HepG2 (cell line): ENCODE results near the gene PIEZO1. TPM values are rescaled to one million over a fixed set of nuclear protein-coding genes. Genes with fewer than 3 reads are reported as not detected.

ENCODE experiments used
- ATAC-seq: fragments of 200-7000 bp; cut with Tn5 transposase; 3 replicates; pipeline ENCODE4 v1.9.1; 2020; ENCODE audit warnings: mild to moderate bottlenecking, moderate library complexity
- BruUV-seq: library from RNA; stranded (reverse); fragments of 400-500 nt; replicated peaks from 2 replicates; lab custom pipeline; 2021; lab: Mats Ljungman, UMichigan
- CTCF ChIA-PET: fragments of 300-600 bp; formaldehyde crosslinking; extraction: SDS; loops from one replicate; lab custom pipeline; 2021; ENCODE audit warnings: low total read pairs, inconsistent platforms, low intra/inter-chr PET ratio; lab: Yijun Ruan, JAX
- POLR2A ChIA-PET: fragments of 350-600 bp; sonication (Branson Sonifier 250); formaldehyde crosslinking; loops from one replicate; lab custom pipeline; 2020; ENCODE audit warnings: antibody characterized with exemption, inconsistent platforms; lab: Yijun Ruan, JAX
- DNase-seq: peaks from one replicate; pipeline ENCODE4 v3.0.0-alpha.2; 2015; ENCODE audit warnings: low spot score
- FAIRE-seq: peaks from 3 replicates; lab custom pipeline; 2011; peaks lifted over from hg19 to GRCh38; lab: Jason Lieb, UNC
- H2AFZ ChIP-seq: one replicate; pipeline ENCODE4 v1.6.1; 2011; ENCODE audit warnings: low read length, inconsistent platforms
- H3K27ac ChIP-seq: fragments of 300-600 bp; 3 replicates; pipeline ENCODE4 v1.8.0; 2011; ENCODE audit warnings: mixed run types, mild to moderate bottlenecking, mixed read lengths, low read length, inconsistent platforms; ENCODE audit not compliant: insufficient read depth; ENCODE audit errors: extremely low read length
- H3K27me3 ChIP-seq, 2 experiments: fragments of 200-600 bp in 1 of 2; 2 replicates in 1 of 2; 3 replicates in 1 of 2; pipeline versions ENCODE4 v1.6.0 to v1.8.0; 2011; ENCODE audit warnings: low read length in 2 of 2, mild to moderate bottlenecking in 2 of 2, moderate library complexity in 2 of 2, inconsistent platforms in 1 of 2; ENCODE audit not compliant: insufficient read depth in 2 of 2, control insufficient read depth in 1 of 2
- H3K36me3 ChIP-seq, 2 experiments: fragments of 200-600 bp in 1 of 2; replicated peaks in 1 of 2; 2 replicates in 1 of 2; 3 replicates in 1 of 2; pipeline versions ENCODE4 v1.5.1 to v1.8.0; 2011; ENCODE audit warnings: low read length in 2 of 2, inconsistent platforms in 1 of 2; ENCODE audit not compliant: insufficient read depth in 2 of 2, control insufficient read depth in 1 of 2
- H3K4me1 ChIP-seq: 2 replicates; pipeline ENCODE4 v1.5.1; 2012; ENCODE audit warnings: low read length, inconsistent platforms; ENCODE audit not compliant: insufficient read depth
- H3K4me2 ChIP-seq: 2 replicates; pipeline ENCODE4 v1.6.0; 2011; ENCODE audit warnings: low read depth, low read length, inconsistent platforms
- H3K4me3 ChIP-seq, 3 experiments: fragments of 200-600 bp in 1 of 3; sonication (generic), shearing (Covaris generic) in 1 of 3; replicated peaks in 1 of 3; 2 replicates each; pipeline ENCODE4 v1.5.1; 2011 to 2016; ENCODE audit warnings: low read length in 3 of 3, inconsistent platforms in 2 of 3, low read depth in 2 of 3, mild to moderate bottlenecking in 2 of 3, control low read depth in 1 of 3, mixed read lengths in 1 of 3; ENCODE audit not compliant: insufficient read depth in 1 of 3
- H3K79me2 ChIP-seq: one replicate; pipeline ENCODE4 v1.6.1; 2011; ENCODE audit warnings: low read length, inconsistent platforms; ENCODE audit not compliant: insufficient read depth
- H3K9ac ChIP-seq: 2 replicates; pipeline ENCODE4 v1.6.0; 2011; ENCODE audit warnings: mild to moderate bottlenecking, low read depth, low read length, inconsistent platforms; ENCODE audit not compliant: insufficient read depth
- H3K9me3 ChIP-seq: 2 replicates; pipeline ENCODE4 v1.5.1; 2012; ENCODE audit warnings: mild to moderate bottlenecking, low read length
- H4K20me1 ChIP-seq: 2 replicates; pipeline ENCODE4 v1.6.0; 2011; ENCODE audit warnings: inconsistent platforms, mild to moderate bottlenecking, low read length, moderate library complexity; ENCODE audit not compliant: insufficient read depth
- AGO2 ChIP-seq: fragments of 200-400 bp; formaldehyde crosslinking; optimal IDR thresholded peaks from 2 replicates; pipeline ENCODE3; 2017; ENCODE audit warnings: mild to moderate bottlenecking, low read depth, low read length, moderate library complexity
- ARNT2 ChIP-seq: sonication (generic); formaldehyde crosslinking; IDR thresholded peaks from 2 replicates; pipeline ENCODE4 v1.8.0; 2022; ENCODE audit warnings: mild to moderate bottlenecking, low read depth, missing genetic modification reagents, moderate library complexity
- KDM4B ChIP-seq: sonication (generic); formaldehyde crosslinking; IDR thresholded peaks from 2 replicates; pipeline ENCODE4 v1.4.0; 2020; ENCODE audit warnings: missing genetic modification reagents
- NFIB ChIP-seq: sonication (generic); formaldehyde crosslinking; IDR thresholded peaks from 2 replicates; pipeline ENCODE4 v1.9.0; 2021; ENCODE audit warnings: missing genetic modification reagents, mild to moderate bottlenecking, borderline replicate concordance
- RBM22 ChIP-seq: fragments of 200-400 bp; formaldehyde crosslinking; optimal IDR thresholded peaks from 2 replicates; pipeline ENCODE3; 2017; ENCODE audit warnings: mild to moderate bottlenecking, low read length, moderate library complexity
- RFXANK ChIP-seq: IDR thresholded peaks from 2 replicates; pipeline ENCODE4 v1.6.1; 2016
- YEATS4 ChIP-seq: sonication (generic); formaldehyde crosslinking; IDR thresholded peaks from 2 replicates; pipeline ENCODE4 v1.4.0; 2020; ENCODE audit warnings: missing genetic modification reagents, borderline replicate concordance
- ZNF143 ChIP-seq: sonication (generic); formaldehyde crosslinking; IDR thresholded peaks from 2 replicates; pipeline ENCODE4 v1.4.0; 2020; ENCODE audit warnings: missing genetic modification reagents
- ZNF562 ChIP-seq: sonication (generic); formaldehyde crosslinking; IDR thresholded peaks from 2 replicates; pipeline ENCODE4 v1.8.0; 2022; ENCODE audit warnings: missing genetic modification reagents, borderline replicate concordance
- ZNF567 ChIP-seq: sonication (generic); formaldehyde crosslinking; IDR thresholded peaks from 2 replicates; pipeline ENCODE4 v1.8.1; 2023; ENCODE audit warnings: mild to moderate bottlenecking, missing genetic modification reagents, borderline replicate concordance
- ZNF589 ChIP-seq: sonication (generic); formaldehyde crosslinking; conservative IDR thresholded peaks from 2 replicates; pipeline ENCODE4 v1.8.0; 2022; ENCODE audit warnings: mild to moderate bottlenecking, moderate library complexity, missing genetic modification reagents
- ZNF768 ChIP-seq: sonication (generic); formaldehyde crosslinking; IDR thresholded peaks from 2 replicates; pipeline ENCODE4 v1.4.0; 2020; ENCODE audit warnings: missing genetic modification reagents
- WGBS: methylation state at CpG from one replicate; pipeline ENCODE4 v1.1.6; 2017; ENCODE audit warnings: low lambda C conversion rate; 5-methylcytosine and 5-hydroxymethylcytosine counted together
- in situ Hi-C: cut with HindIII; loops from 2 replicates; pipeline ENCODE4 v1.10.0; 2017; ENCODE audit warnings: low pct_unique_long_range_greater_than_20kb; ENCODE audit not compliant: extremely low pct_ligation_motif_present
- intact Hi-C: fragments of 100-400 bp; cut with micrococcal nuclease; formaldehyde crosslinking; loops from one replicate; pipeline ENCODE4 v1.10.0; 2022; ENCODE audit not compliant: unreplicated experiment
- polyA plus RNA-seq, 8 experiments: library from polyadenylated mRNA; depleted of rRNA in 3 of 8; stranded (reverse) in 7 of 8; unstranded in 1 of 8; fragments of >200 nt; fragmentation: Illumina TruSeq in 4 of 8; extraction: Trizol in 4 of 8; gene quantifications; 2 replicates each; pipeline versions ENCODE4 v1.2.1 to v1.2.3, GENCODE V29; 2011 to 2016; ENCODE audit warnings: low read depth in 4 of 8, missing spikeins in 1 of 8, mixed read lengths in 1 of 8; ENCODE audit not compliant: insufficient read depth in 1 of 8
- total RNA-seq, 5 experiments: library from RNA; depleted of rRNA; stranded (reverse); fragments of >200 nt; fragmentation: Illumina TruSeq; extraction: Trizol; gene quantifications; 2 replicates each; pipeline ENCODE4 v1.2.3, GENCODE V29; 2016; ENCODE audit warnings: low read depth in 1 of 5
- TF ChIP-seq, protein P1 (sequence below): sonication (generic); formaldehyde crosslinking; IDR thresholded peaks from 2 replicates; pipeline ENCODE4 v1.9.0; 2021; ENCODE audit warnings: missing genetic modification reagents, borderline replicate concordance
- TF ChIP-seq, protein P2 (sequence below): sonication (generic); formaldehyde crosslinking; IDR thresholded peaks from 2 replicates; pipeline ENCODE4 v1.8.0; 2022; ENCODE audit warnings: missing genetic modification reagents, mild to moderate bottlenecking, moderate library complexity, borderline replicate concordance

Gene PIEZO1
- total and polyA plus RNA-seq, 2 of the 13 experiments (the other 11 are each of a cell fraction or from before 2014, with no cell fraction given) = 67.9 to 85.0 TPM

DNA sequence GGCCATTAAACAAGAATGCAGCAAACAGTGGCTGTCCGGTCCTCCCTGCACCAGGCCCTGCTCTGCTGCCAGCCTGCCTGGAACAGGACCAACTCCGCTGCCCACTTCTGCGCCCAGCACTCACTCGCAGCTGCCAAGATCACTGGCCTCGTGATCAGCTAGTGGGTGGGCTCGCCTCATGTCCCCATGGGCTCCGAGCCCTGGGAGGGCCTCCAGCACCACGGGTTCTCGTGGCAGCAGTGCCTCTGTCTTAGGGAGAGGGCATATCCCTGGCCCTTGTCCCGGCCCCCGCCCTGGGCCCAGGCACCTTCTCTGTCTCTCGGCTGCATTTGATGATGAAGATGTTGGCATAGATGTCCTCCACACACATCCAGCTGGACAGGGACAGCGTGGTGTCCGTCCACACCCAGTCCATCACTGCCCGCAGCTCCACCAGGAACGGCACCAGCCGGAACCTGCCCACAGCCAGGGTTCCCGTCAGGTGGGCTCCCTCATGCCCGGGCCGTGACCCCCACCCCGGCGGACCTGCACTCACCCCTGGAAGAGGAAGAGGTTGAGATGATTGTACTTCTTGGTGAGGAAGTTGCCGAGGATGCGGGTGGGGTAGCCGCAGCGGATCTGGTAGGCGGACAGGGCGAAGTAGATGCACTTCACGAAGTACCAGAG is 65.6 kb downstream of the PIEZO1 start:
- H3K4me3 ChIP-seq = no peak overlapping the region
- in situ Hi-C loops = no loop called here
- FAIRE-seq = no peak
- no peaks in the 10 kb centered on the region for H3K9me3 ChIP-seq
- no peak overlapping the region for H3K4me2 ChIP-seq
- no peaks in the 10 kb centered on the region for H4K20me1 ChIP-seq
- H3K27me3 ChIP-seq = no peaks in the 10 kb centered on the region
- POLR2A ChIA-PET = no interaction called here
- CTCF ChIA-PET = no interaction called here
- TSS peak; percentile 23 for BruUV-seq
- TF ChIP-seq ZNF768 = 0 out of 2 replicates have a peak, but pooled peaks have one; percentile 11
- TF ChIP-seq, protein P1, sequence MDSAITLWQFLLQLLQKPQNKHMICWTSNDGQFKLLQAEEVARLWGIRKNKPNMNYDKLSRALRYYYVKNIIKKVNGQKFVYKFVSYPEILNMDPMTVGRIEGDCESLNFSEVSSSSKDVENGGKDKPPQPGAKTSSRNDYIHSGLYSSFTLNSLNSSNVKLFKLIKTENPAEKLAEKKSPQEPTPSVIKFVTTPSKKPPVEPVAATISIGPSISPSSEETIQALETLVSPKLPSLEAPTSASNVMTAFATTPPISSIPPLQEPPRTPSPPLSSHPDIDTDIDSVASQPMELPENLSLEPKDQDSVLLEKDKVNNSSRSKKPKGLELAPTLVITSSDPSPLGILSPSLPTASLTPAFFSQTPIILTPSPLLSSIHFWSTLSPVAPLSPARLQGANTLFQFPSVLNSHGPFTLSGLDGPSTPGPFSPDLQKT (CRISPR knock-in tag) = no peak
- TF ChIP-seq, all 625 proteins: peak for 1
- intact Hi-C loops = no loop called here
- no peaks in the 10 kb centered on the region for H3K4me1 ChIP-seq
- H2AFZ ChIP-seq = no peak overlapping the region
- ATAC-seq (no peak), DNase-seq (no peak)
- 98% methylated on average over 26 of the region's 29 CpGs for WGBS
- H3K27ac ChIP-seq = no peak overlapping the region
- no peak overlapping the region for H3K9ac ChIP-seq
- H3K79me2 ChIP-seq = no peaks in the 10 kb centered on the region
- peaks cover 63 to 93% of the 10 kb centered on the region in 2 experiments; a peak in 4 of 5 replicates for H3K36me3 ChIP-seq

GRCh38 chr16:88718178-88718577 is 66.8 kb downstream of the PIEZO1 start:
- in situ Hi-C loops (no loop called here), intact Hi-C loops (no loop called here)
- 98% methylated on average over 4 of the region's 11 CpGs for WGBS
- FAIRE-seq = no peak
- Histone ChIP-seq H4K20me1 (no peaks in the 10 kb centered on the region), H3K36me3 (peaks cover 66 to 91% of the 10 kb centered on the region in 2 experiments; a peak in 4 of 5 replicates), H3K27ac (no peak overlapping the region), H3K9me3 (no peaks in the 10 kb centered on the region), H2AFZ (no peak overlapping the region), H3K9ac (no peak overlapping the region), H3K27me3 (no peaks in the 10 kb centered on the region), H3K79me2 (no peaks in the 10 kb centered on the region), H3K4me2 (no peak overlapping the region), H3K4me3 (no peak overlapping the region), H3K4me1 (no peaks in the 10 kb centered on the region)
- DNase-seq = no peak
- no peak for TF ChIP-seq ZNF567 (CRISPR knock-in tag)
- no peak for TF ChIP-seq KDM4B
- TF ChIP-seq ARNT2 (CRISPR knock-in tag) = no peak
- 0 out of 2 replicates have a peak, but pooled peaks have one; percentile 24 for TF ChIP-seq ZNF589 (CRISPR knock-in tag)
- TF ChIP-seq ZNF143 (CRISPR knock-in tag) = no peak
- TF ChIP-seq RFXANK (CRISPR knock-in tag) = no peak
- TF ChIP-seq ZNF562 (CRISPR knock-in tag) = no peak
- TF ChIP-seq RBM22 = peak; percentile 13
- no peak for TF ChIP-seq NFIB (CRISPR knock-in tag)
- TF ChIP-seq AGO2 = peak; percentile 49
- no peak for TF ChIP-seq YEATS4
- TF ChIP-seq, protein P2, sequence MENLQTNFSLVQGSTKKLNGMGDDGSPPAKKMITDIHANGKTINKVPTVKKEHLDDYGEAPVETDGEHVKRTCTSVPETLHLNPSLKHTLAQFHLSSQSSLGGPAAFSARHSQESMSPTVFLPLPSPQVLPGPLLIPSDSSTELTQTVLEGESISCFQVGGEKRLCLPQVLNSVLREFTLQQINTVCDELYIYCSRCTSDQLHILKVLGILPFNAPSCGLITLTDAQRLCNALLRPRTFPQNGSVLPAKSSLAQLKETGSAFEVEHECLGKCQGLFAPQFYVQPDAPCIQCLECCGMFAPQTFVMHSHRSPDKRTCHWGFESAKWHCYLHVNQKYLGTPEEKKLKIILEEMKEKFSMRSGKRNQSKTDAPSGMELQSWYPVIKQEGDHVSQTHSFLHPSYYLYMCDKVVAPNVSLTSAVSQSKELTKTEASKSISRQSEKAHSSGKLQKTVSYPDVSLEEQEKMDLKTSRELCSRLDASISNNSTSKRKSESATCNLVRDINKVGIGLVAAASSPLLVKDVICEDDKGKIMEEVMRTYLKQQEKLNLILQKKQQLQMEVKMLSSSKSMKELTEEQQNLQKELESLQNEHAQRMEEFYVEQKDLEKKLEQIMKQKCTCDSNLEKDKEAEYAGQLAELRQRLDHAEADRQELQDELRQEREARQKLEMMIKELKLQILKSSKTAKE (CRISPR knock-in tag) = no peak
- POLR2A ChIA-PET = no interaction called here
- no peak for ATAC-seq
- BruUV-seq = TSS peak; percentile 46
- CTCF ChIA-PET = no interaction called here
